Pulmonary artery endothelial cell (primary cell): ENCODE measurements around the gene CNTNAP4. TPM values are rescaled to one million over a fixed set of nuclear protein-coding genes. Genes with fewer than 3 reads are reported as not detected.

Source experiments
- DNase-seq: peaks from one replicate; pipeline ENCODE4 v3.0.0-alpha.2; 2011; ENCODE audit warnings: low read depth, low spot score
- total RNA-seq: library from RNA; depleted of rRNA; stranded (reverse); fragments of >200 nt; gene quantifications from 2 replicates; pipeline ENCODE4 v1.2.3, GENCODE V29; 2014

The CNTNAP4 gene
- not detected in 2 replicates for total RNA-seq

GRCh38 chr16:76276745-76277438 is at the start of gene CNTNAP4:
Gene CNTNAP4, plus strand, starts transcription at chr16:76277401. Its CDS starts 262 bp downstream, at chr16:76277663.
- no peak for DNase-seq

GRCh38 chr16:76228546-76229146 is 48.6 kb upstream of the CNTNAP4 start:
- DNase-seq = no peak

GRCh38 chr16:76232704-76233103 is 44.5 kb upstream of the CNTNAP4 start:
- DNase-seq = no peak

- DNase-seq = no peak
Observed at GRCh38 chr16:76235025-76235424, 42.2 kb upstream of the CNTNAP4 start.

GRCh38 chr16:76235426-76235825 is 41.8 kb upstream of the CNTNAP4 start:
- DNase-seq = no peak

- DNase-seq = no peak
Observed at GRCh38 chr16:76237471-76237870, 39.7 kb upstream of the CNTNAP4 start.

GRCh38 chr16:76241755-76242154 is 35.4 kb upstream of the CNTNAP4 start:
- DNase-seq = no peak

- no peak for DNase-seq
Observed at GRCh38 chr16:76243620-76244019, 33.6 kb upstream of the CNTNAP4 start.

- no peak for DNase-seq
Observed at GRCh38 chr16:76246587-76246986, 30.6 kb upstream of the CNTNAP4 start.

- DNase-seq = no peak
Observed at GRCh38 chr16:76265434-76266045, 11.7 kb upstream of the CNTNAP4 start.

GRCh38 chr16:76268824-76269223 is 8.4 kb upstream of the CNTNAP4 start:
- DNase-seq = no peak

GRCh38 chr16:76277460-76278030 is 344 bp downstream of the CNTNAP4 start:
- DNase-seq = no peak

GRCh38 chr16:76278086-76278485 is 885 bp downstream of the CNTNAP4 start:
- no peak for DNase-seq

GRCh38 chr16:76278980-76279379 is 1.8 kb downstream of the CNTNAP4 start:
- DNase-seq = no peak

- no peak for DNase-seq
Observed at GRCh38 chr16:76280421-76281215, 3.4 kb downstream of the CNTNAP4 start.

- no peak for DNase-seq
Observed at GRCh38 chr16:76287466-76287865, 10.3 kb downstream of the CNTNAP4 start.

GRCh38 chr16:76292218-76292617 is 15.0 kb downstream of the CNTNAP4 start:
- no peak for DNase-seq

- no peak for DNase-seq
Observed at GRCh38 chr16:76293980-76294379, 16.8 kb downstream of the CNTNAP4 start.

- DNase-seq = no peak
Observed at GRCh38 chr16:76294396-76295214, 17.4 kb downstream of the CNTNAP4 start.

- no peak for DNase-seq
Observed at GRCh38 chr16:76297941-76298340, 20.7 kb downstream of the CNTNAP4 start.
